EL (cell line): ENCODE data around the gene FBXO27.
"Not testable (repeated sequence)": the region's sequence is repeated elsewhere in the genome, so short reads cannot be mapped to it uniquely, and the experiment has no call there.

Experiments
- DNase-seq: peaks from one replicate; pipeline ENCODE4 v3.0.0-alpha.2; 2016

Gene FBXO27

DNA sequence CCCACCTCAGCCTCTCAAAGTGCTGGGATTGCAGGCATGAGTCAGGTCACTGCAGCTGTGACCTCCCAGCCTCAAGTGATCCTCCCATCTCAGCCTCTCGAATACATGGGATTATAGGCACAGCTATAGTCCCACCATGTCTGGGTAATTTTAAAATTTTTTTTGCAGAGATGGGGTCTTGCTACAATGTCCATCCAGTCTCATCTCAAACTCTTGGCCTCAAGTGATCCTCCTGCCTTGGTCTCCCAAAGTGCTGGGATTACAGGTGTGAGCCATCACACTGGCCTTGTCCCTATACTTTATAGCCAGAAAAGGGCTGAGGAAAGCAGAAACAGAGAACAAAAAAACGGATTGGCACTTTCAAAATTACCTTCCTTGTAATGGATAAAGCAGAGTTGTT is 4.8 kb upstream of the FBXO27 start:
- DNase-seq: no peak

DNA sequence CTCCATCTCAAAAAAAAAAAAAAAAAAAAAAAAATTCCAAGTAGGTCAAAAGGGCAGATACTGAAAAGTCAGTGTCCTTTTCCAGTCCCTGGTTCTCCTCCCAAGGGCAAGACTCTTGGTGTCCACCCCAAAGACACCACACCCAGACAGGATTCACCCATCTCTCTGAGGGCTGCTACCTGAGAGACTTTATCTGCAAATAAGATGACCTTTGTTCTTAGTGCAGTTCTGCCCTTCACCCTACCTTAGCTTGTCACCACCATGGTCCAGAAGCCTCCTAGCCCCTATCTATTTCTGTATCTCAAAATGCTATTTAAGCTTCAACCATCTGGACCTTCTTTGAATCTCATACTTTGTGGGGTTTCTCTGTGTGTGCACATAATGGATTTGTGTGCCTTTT is 4.2 kb upstream of the FBXO27 start:
- DNase-seq: no peak

GRCh38 chr19:39031368-39032062 is 834 bp downstream of the FBXO27 start:
- DNase-seq: peak; percentile 89

GRCh38 chr19:39030854-39031367 is 1.4 kb downstream of the FBXO27 start:
- DNase-seq: no peak

DNA sequence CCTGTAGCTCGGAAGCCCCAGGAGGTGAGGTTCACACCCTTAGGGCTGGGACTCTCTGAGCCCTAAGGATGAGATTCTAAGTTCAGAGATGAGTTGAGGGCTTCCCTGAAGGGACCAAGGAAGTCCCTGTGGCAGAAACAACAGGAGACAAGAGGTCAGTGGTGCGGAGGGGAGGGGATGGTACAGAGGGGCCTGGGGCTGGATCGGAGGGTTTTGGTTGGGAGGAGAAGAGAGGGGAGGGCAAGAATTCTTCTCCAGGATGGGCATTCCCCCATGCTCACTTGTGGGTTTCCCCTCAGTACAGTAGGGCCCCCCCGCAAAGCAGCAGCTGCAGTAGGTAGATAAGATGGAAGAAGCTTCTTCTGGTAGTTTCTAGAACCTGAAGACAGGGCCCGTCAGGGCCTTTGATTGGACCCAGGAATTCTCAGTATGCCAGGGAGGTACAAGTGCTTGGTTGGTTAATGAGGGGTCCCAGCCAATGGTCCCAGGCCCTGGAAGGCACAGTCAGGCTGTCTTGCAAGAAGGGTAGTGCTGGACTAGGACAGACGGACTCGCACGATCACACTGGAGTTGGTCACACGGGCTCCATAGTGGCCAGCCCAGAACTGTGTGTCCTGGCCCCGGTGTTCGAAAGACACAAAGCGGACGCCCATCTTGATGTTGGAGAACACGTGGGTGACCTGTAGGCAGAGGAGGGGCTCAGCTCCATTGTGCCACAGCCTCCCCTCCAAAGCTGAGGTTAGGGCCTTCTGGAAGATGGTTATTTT is 7.3 kb downstream of the FBXO27 start:
- DNase-seq: no peak

- no peak for DNase-seq
These were observed 11.3 kb downstream of the FBXO27 start for GRCh38 chr19:39021063-39021462.

DNA sequence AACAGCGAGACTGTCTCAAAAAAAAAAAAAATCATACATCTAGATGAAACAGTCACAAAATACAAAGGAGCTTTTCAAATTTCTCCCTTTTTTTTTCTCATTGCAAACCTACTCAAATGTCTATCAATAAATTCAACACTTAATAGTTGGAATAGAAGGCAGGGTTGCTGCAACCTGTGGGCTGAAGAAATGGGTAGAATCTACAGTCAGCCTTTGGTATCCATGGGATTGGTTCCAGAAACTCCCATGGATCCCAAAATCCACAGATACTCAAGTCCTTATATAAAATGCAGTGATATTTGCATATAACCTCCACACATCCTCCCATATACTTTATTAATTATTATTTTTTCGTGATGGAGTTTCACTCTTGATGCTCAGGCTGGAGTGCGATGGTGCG is 14.7 kb downstream of the FBXO27 start:
- no peak for DNase-seq

- DNase-seq: no peak
These were observed 15.3 kb downstream of the FBXO27 start for GRCh38 chr19:39017026-39017425.

- DNase-seq: no peak
These were observed 18.3 kb downstream of the FBXO27 start for GRCh38 chr19:39014037-39014436.

GRCh38 chr19:39009001-39009400 is 23.3 kb downstream of the FBXO27 start:
- DNase-seq: no peak

DNA sequence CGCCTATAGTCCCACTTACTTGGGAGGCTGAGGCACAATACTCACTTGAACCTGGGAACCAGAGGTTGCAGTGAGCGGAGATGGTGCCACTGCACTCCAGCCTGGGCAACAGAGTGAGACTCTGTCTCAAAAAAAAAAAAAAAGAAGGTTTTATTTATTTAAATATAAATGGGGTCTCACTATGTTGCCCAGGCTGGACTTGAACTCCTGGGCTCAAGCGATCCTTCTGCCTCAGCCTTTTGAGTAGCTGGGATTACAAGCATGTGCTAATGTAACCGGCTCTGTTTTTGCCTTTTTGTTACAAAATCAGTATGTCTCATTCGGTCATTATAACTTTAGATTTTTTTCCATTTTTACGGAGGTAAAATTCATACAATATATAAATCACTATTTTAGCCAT is 24.2 kb downstream of the FBXO27 start:
- DNase-seq: no peak

DNA sequence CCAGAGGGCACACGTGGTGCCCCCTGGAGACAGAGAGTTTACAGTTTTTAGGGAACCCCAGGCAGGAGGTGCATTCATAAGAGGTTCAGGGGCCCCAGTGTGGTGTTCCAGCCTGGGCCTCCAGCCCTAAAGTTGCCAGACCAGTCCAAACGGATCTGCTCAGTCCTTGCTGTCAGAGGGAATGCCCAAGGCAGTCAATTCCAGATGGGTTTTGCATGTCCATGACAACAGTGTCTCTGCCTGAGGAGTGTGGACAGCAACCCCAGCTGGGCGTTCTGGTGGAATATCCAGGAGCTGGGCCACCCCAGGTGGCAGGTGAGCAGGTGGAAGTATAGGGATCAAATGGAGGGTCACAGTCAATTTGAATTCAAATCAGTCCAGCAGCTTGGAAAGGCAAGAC is 25.3 kb downstream of the FBXO27 start:
- no peak for DNase-seq

- no peak for DNase-seq
These were observed 27.9 kb downstream of the FBXO27 start for GRCh38 chr19:39004403-39004802.

DNA sequence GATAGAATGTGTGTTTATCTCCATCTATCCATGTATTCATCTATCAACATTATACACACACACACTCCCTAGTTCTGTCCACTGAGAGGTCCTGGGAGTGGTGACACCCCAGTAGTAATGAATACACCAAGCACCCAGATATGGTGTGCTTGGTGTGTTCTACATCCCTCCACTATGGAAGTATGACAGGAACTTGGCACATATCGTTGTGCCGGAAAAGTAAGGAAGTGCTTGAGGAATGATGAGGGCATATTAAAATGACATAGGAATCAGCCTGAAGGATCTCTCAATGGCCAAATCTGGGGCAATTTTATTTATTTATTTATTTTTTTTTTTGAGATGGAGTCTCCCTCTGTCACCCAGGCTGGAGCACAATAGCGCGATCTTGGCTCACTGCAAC is 28.6 kb downstream of the FBXO27 start:
- no peak for DNase-seq

DNA sequence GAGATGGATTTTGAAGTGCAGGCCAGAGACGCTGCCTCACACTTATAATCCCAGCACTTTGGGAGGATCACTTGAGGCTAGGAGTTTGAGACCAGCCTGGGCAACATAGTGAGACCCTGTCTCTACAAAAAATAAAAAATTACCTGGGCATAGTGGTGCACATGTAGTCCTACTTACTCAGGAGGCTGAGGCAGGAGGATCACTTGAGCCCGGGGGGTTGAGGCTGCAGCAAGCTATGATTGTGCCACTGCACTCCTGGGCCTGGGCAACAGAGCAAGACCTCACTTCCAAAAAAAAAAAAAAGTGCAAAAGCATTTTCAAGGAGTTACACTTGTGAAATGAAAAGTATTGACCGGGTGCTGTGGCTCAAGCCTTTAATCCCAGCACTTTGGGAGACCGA is 29.2 kb downstream of the FBXO27 start:
- DNase-seq: no peak

- no peak for DNase-seq
These were observed 31.3 kb downstream of the FBXO27 start for GRCh38 chr19:39001041-39001440.

- DNase-seq: not testable (repeated sequence)
These were observed 34.8 kb downstream of the FBXO27 start for GRCh38 chr19:38997576-38997975.

GRCh38 chr19:38993271-38993670 is 39.1 kb downstream of the FBXO27 start:
- DNase-seq: peak; percentile 84

GRCh38 chr19:38990949-38991697 is 41.2 kb downstream of the FBXO27 start:
- peak; percentile 76 for DNase-seq

DNA sequence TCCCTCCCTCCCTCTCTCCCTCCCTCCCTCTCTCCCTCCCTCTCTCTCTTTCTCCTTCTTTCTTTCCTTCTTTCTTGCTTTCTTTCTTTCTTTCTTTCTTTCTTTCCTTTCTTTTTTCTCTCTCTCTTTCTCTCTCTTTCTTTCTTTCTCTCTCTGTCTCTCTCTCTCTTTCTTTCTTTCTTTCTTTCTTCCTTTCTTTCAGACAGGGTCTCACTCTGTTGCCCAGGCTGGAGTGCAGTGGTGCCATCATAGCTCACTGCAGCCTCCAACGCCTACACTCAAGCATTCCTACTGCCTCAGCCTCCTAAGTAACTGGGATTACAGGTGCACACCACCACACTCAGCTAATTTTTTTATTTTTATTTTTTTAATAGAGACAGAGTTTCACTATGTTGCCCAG is 42.7 kb downstream of the FBXO27 start:
- DNase-seq: not testable (repeated sequence)

DNA sequence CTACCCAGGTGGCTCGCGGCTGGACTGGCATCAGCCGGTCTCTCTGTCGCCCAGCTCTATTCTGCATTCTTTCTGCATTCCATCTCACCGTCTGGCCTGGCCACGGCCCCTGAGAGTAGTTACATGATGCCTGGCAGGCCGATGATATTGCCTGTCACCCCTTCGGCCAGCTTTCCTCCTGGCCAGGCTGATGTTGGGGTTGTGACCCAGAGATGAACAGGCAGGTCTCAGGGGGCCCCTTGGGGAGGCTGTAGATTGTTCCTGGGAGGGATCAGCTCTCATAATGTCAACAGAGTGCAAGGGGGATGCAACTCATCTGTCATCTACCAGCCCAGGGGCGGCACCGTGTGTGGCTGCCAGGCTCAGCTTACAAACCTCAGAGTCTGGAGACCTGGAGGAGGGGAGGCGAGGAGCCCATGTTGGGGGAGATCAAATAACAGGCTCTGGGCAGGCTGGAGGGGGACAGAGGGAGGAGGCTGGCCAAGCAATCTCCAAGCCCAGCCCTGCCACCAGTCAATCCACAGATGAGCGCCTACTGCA is 43.2 kb downstream of the FBXO27 start:
- DNase-seq: peak; percentile 22

- DNase-seq: not testable (repeated sequence)
These were observed 43.7 kb downstream of the FBXO27 start for GRCh38 chr19:38988627-38989026.

DNA sequence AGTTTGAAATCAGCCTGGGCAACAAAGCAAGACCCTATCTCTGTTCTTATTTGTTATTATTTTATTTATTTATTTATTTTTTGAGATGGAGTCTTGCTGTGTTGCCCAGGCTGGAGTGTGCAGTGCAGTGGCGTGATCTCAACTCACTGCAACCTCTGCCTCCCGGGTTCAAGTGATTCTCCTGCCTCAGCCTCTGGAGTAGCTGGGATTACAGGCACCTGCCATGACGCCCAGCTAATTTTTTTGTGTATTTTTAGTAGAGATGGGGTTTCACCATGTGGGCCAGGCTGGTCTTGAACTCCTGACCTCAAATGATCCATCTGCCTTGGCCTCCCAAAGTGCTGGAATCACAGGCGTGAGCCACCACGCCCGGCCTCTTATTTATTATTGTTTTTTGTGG is 44.6 kb downstream of the FBXO27 start:
- DNase-seq: not testable (repeated sequence)
